ENCODE measurements around the gene SLC26A8.
"Not testable (repeated sequence)": the region's sequence is repeated elsewhere in the genome, so short reads cannot be mapped to it uniquely, and the experiment has no call there.

The SLC26A8 gene

GRCh38 chr6:35945650-35946025 lies 78.8 kb downstream of the SLC26A8 start:
- H3K9me3 ChIP-seq (ENCODE audit: insufficient read depth, low read length, severe bottlenecking): no peaks in the 10 kb centered on the region
- H4K20me1 ChIP-seq (ENCODE audit: insufficient read depth, low read length): no peaks in the 10 kb centered on the region
- no peak overlapping the region for H3K9ac ChIP-seq (ENCODE audit: low read depth, low read length)
- DNase-seq: no peak
- H3K4me1 ChIP-seq (ENCODE audit: insufficient read depth, low read length): no peaks in the 10 kb centered on the region
- ATAC-seq (ENCODE audit: insufficient read depth, low read depth): no peak
- no peak overlapping the region for H3K4me2 ChIP-seq (ENCODE audit: insufficient read depth, low read length)
- H3K27me3 ChIP-seq (ENCODE audit: insufficient read depth, low read length, poor library complexity): no peaks in the 10 kb centered on the region
- no peak overlapping the region for H3K27ac ChIP-seq (ENCODE audit: low read length)
- no peak overlapping the region for H2AFZ ChIP-seq (ENCODE audit: low read depth, low read length)
- H3K79me2 ChIP-seq (ENCODE audit: insufficient read depth, low read length): no peaks in the 10 kb centered on the region
- H3K36me3 ChIP-seq (ENCODE audit: insufficient read depth, low read length): no peaks in the 10 kb centered on the region
- TF ChIP-seq EZH2 (IDR thresholded peaks at IDR 0.05; ENCODE audit: borderline replicate concordance, low read depth, low read length, severe bottlenecking) (no peak), CTCF (IDR thresholded peaks at IDR 0.05; ENCODE audit: borderline replicate concordance, extremely low read depth, low read length, poor library complexity, severe bottlenecking) (no peak)
- H3K4me3 ChIP-seq (ENCODE audit: low read depth in 1 of 2, low read length in 2 of 2): no peak overlapping the region

GRCh38 chr6:35943390-35943789 lies 81.1 kb downstream of the SLC26A8 start:
- ATAC-seq (ENCODE audit: insufficient read depth, low read depth) (no peak), DNase-seq (no peak)
- Histone ChIP-seq H3K79me2 (ENCODE audit: insufficient read depth, low read length) (no peaks in the 10 kb centered on the region), H4K20me1 (ENCODE audit: insufficient read depth, low read length) (no peaks in the 10 kb centered on the region), H3K4me2 (ENCODE audit: insufficient read depth, low read length) (no peak overlapping the region), H3K36me3 (ENCODE audit: insufficient read depth, low read length) (no peaks in the 10 kb centered on the region), H2AFZ (ENCODE audit: low read depth, low read length) (no peak overlapping the region), H3K4me1 (ENCODE audit: insufficient read depth, low read length) (no peaks in the 10 kb centered on the region), H3K27ac (ENCODE audit: low read length) (no peak overlapping the region), H3K27me3 (ENCODE audit: insufficient read depth, low read length, poor library complexity) (no peaks in the 10 kb centered on the region), H3K9ac (ENCODE audit: low read depth, low read length) (no peak overlapping the region), H3K4me3 (ENCODE audit: low read depth in 1 of 2, low read length in 2 of 2) (no peak overlapping the region), H3K9me3 (ENCODE audit: insufficient read depth, low read length, severe bottlenecking) (no peaks in the 10 kb centered on the region)
- TF ChIP-seq EZH2 (IDR thresholded peaks at IDR 0.05; ENCODE audit: borderline replicate concordance, low read depth, low read length, severe bottlenecking) (no peak), CTCF (IDR thresholded peaks at IDR 0.05; ENCODE audit: borderline replicate concordance, extremely low read depth, low read length, poor library complexity, severe bottlenecking) (no peak)

- no peaks in the 10 kb centered on the region for H3K4me1 ChIP-seq (ENCODE audit: insufficient read depth, low read length)
- H3K4me3 ChIP-seq (ENCODE audit: low read depth in 1 of 2, low read length in 2 of 2): no peak overlapping the region
- no peak overlapping the region for H3K9ac ChIP-seq (ENCODE audit: low read depth, low read length)
- H2AFZ ChIP-seq (ENCODE audit: low read depth, low read length): no peak overlapping the region
- ATAC-seq (ENCODE audit: insufficient read depth, low read depth) (no peak), DNase-seq (no peak)
- H3K36me3 ChIP-seq (ENCODE audit: insufficient read depth, low read length): no peaks in the 10 kb centered on the region
- no peak overlapping the region for H3K4me2 ChIP-seq (ENCODE audit: insufficient read depth, low read length)
- no peak for TF ChIP-seq CTCF (IDR thresholded peaks at IDR 0.05; ENCODE audit: borderline replicate concordance, extremely low read depth, low read length, poor library complexity, severe bottlenecking)
- TF ChIP-seq EZH2 (IDR thresholded peaks at IDR 0.05; ENCODE audit: borderline replicate concordance, low read depth, low read length, severe bottlenecking): no peak
- no peaks in the 10 kb centered on the region for H3K9me3 ChIP-seq (ENCODE audit: insufficient read depth, low read length, severe bottlenecking)
- no peaks in the 10 kb centered on the region for H3K79me2 ChIP-seq (ENCODE audit: insufficient read depth, low read length)
- H3K27ac ChIP-seq (ENCODE audit: low read length): no peak overlapping the region
- no peaks in the 10 kb centered on the region for H4K20me1 ChIP-seq (ENCODE audit: insufficient read depth, low read length)
- no peaks in the 10 kb centered on the region for H3K27me3 ChIP-seq (ENCODE audit: insufficient read depth, low read length, poor library complexity)
Measured at GRCh38 chr6:35942355-35942754, 82.1 kb downstream of the SLC26A8 start.

- ATAC-seq (ENCODE audit: insufficient read depth, low read depth); H3K36me3 ChIP-seq (ENCODE audit: insufficient read depth, low read length); H3K9ac ChIP-seq (ENCODE audit: low read depth, low read length); H3K27ac ChIP-seq (ENCODE audit: low read length); H3K9me3 ChIP-seq (ENCODE audit: insufficient read depth, low read length, severe bottlenecking); H2AFZ ChIP-seq (ENCODE audit: low read depth, low read length); H3K27me3 ChIP-seq (ENCODE audit: insufficient read depth, low read length, poor library complexity); H3K4me2 ChIP-seq (ENCODE audit: insufficient read depth, low read length); H4K20me1 ChIP-seq (ENCODE audit: insufficient read depth, low read length); DNase-seq; H3K4me3 ChIP-seq (ENCODE audit: low read depth in 1 of 2, low read length in 2 of 2); H3K79me2 ChIP-seq (ENCODE audit: insufficient read depth, low read length); H3K4me1 ChIP-seq (ENCODE audit: insufficient read depth, low read length): not testable (repeated sequence)
Measured at GRCh38 chr6:35941170-35941569, 83.3 kb downstream of the SLC26A8 start.

- not testable (repeated sequence) for ATAC-seq (ENCODE audit: insufficient read depth, low read depth); H3K36me3 ChIP-seq (ENCODE audit: insufficient read depth, low read length); DNase-seq
Measured at GRCh38 chr6:35940014-35940413, 84.4 kb downstream of the SLC26A8 start.

GRCh38 chr6:35939259-35939658 lies 85.2 kb downstream of the SLC26A8 start:
- H4K20me1 ChIP-seq (ENCODE audit: insufficient read depth, low read length); H3K27ac ChIP-seq (ENCODE audit: low read length); H3K27me3 ChIP-seq (ENCODE audit: insufficient read depth, low read length, poor library complexity); H3K9me3 ChIP-seq (ENCODE audit: insufficient read depth, low read length, severe bottlenecking); H2AFZ ChIP-seq (ENCODE audit: low read depth, low read length); H3K9ac ChIP-seq (ENCODE audit: low read depth, low read length); H3K4me2 ChIP-seq (ENCODE audit: insufficient read depth, low read length); H3K4me3 ChIP-seq (ENCODE audit: low read depth in 1 of 2, low read length in 2 of 2); H3K36me3 ChIP-seq (ENCODE audit: insufficient read depth, low read length); DNase-seq; H3K79me2 ChIP-seq (ENCODE audit: insufficient read depth, low read length); ATAC-seq (ENCODE audit: insufficient read depth, low read depth); H3K4me1 ChIP-seq (ENCODE audit: insufficient read depth, low read length): not testable (repeated sequence)

More at GRCh38 chr6:35940014-35940413, 84.4 kb downstream of the SLC26A8 start:
- not testable (repeated sequence) for H3K79me2 ChIP-seq (ENCODE audit: insufficient read depth, low read length); H4K20me1 ChIP-seq (ENCODE audit: insufficient read depth, low read length); H2AFZ ChIP-seq (ENCODE audit: low read depth, low read length); H3K4me2 ChIP-seq (ENCODE audit: insufficient read depth, low read length); H3K9ac ChIP-seq (ENCODE audit: low read depth, low read length); H3K27me3 ChIP-seq (ENCODE audit: insufficient read depth, low read length, poor library complexity); H3K4me3 ChIP-seq (ENCODE audit: low read depth in 1 of 2, low read length in 2 of 2); H3K4me1 ChIP-seq (ENCODE audit: insufficient read depth, low read length); H3K27ac ChIP-seq (ENCODE audit: low read length); H3K9me3 ChIP-seq (ENCODE audit: insufficient read depth, low read length, severe bottlenecking)
